ENCODE data around the gene LYPD8.
A peak's percentile ranks its signal among the peaks of the same experiment; 100 is the strongest.
"Not testable (repeated sequence)": the region's sequence is repeated elsewhere in the genome, so short reads cannot be mapped to it uniquely, and the experiment has no call there.

The LYPD8 gene

GRCh38 chr1:248755517-248755916 is at the start of gene LYPD8:
Gene LYPD8, minus strand, starts transcription at chr1:248755759. Its CDS starts 4,678 bp downstream, at chr1:248751081.
- H3K4me1 ChIP-seq (ENCODE audit: low read length) = no peaks in the 10 kb centered on the region
- DNase-seq = no peak
- H3K9me3 ChIP-seq (replicated peaks; ENCODE audit: insufficient read depth, low read length) = no peaks in the 10 kb centered on the region; the same call in 1 of the 2 replicates
- H3K4me2 ChIP-seq (ENCODE audit: low read depth, low read length) = no peak within 1 kb of the TSS
- H3K27ac ChIP-seq (ENCODE audit: low read length) = no peak within 1 kb of the TSS
- no peaks in the 10 kb centered on the region for H3K36me3 ChIP-seq (replicated peaks; ENCODE audit: insufficient read depth, low read length)
- no peaks in the 10 kb centered on the region for H3K79me2 ChIP-seq (ENCODE audit: low read length)
- peaks cover 8% of the 10 kb centered on the region for H3F3A ChIP-seq (ENCODE audit: insufficient read depth, low read length)
- TF ChIP-seq EZH2phosphoT487 (IDR thresholded peaks at IDR 0.05; ENCODE audit: low read length) (no peak), EZH2 (optimal IDR thresholded peaks at IDR 0.05; ENCODE audit: low read depth, low read length) (no peak)
- no peaks in the 10 kb centered on the region for H3K9me2 ChIP-seq (replicated peaks; ENCODE audit: insufficient read depth, low read length)
- H3K27me3 ChIP-seq (replicated peaks; ENCODE audit: insufficient read depth, low read length) = no peaks in the 10 kb centered on the region
- no peak within 1 kb of the TSS for H2AFZ ChIP-seq (ENCODE audit: low read length)
- no peak within 1 kb of the TSS for H3K4me3 ChIP-seq (ENCODE audit: low read length)
- H4K20me1 ChIP-seq (ENCODE audit: insufficient read depth, low read length) = no peaks in the 10 kb centered on the region
- no peak within 1 kb of the TSS for H3K9ac ChIP-seq (ENCODE audit: low read length)

GRCh38 chr1:248804771-248805681 is 49.5 kb upstream of the LYPD8 start:
- peaks cover 25% of the 10 kb centered on the region for H3F3A ChIP-seq (ENCODE audit: insufficient read depth, low read length)
- H3K79me2 ChIP-seq (ENCODE audit: low read length) = no peaks in the 10 kb centered on the region
- no peaks in the 10 kb centered on the region for H3K27me3 ChIP-seq (replicated peaks; ENCODE audit: insufficient read depth, low read length)
- peak overlapping the region; percentile 34 for H3K4me3 ChIP-seq (ENCODE audit: low read length)
- H3K4me1 ChIP-seq (ENCODE audit: low read length) = peaks cover 34% of the 10 kb centered on the region
- no peaks in the 10 kb centered on the region for H3K9me3 ChIP-seq (replicated peaks; ENCODE audit: insufficient read depth, low read length)
- H2AFZ ChIP-seq (ENCODE audit: low read length) = peak overlapping the region; percentile 44
- TF ChIP-seq EZH2phosphoT487 (IDR thresholded peaks at IDR 0.05; ENCODE audit: low read length) (no peak), EZH2 (optimal IDR thresholded peaks at IDR 0.05; ENCODE audit: low read depth, low read length) (no peak), CTCF (IDR thresholded peaks at IDR 0.05; ENCODE audit: low read length) (no peak)
- H3K9me2 ChIP-seq (replicated peaks; ENCODE audit: insufficient read depth, low read length) = no peaks in the 10 kb centered on the region
- H3K4me2 ChIP-seq (ENCODE audit: low read depth, low read length) = peak overlapping the region; percentile 72
- H3K9ac ChIP-seq (ENCODE audit: low read length) = peak overlapping the region; percentile 9; the same call in 1 of the 2 replicates
- peak overlapping the region; percentile 66 for H3K27ac ChIP-seq (ENCODE audit: low read length)
- peak; percentile 68 for DNase-seq
- no peaks in the 10 kb centered on the region for H4K20me1 ChIP-seq (ENCODE audit: insufficient read depth, low read length)
- H3K36me3 ChIP-seq (replicated peaks; ENCODE audit: insufficient read depth, low read length) = no peaks in the 10 kb centered on the region

DNA sequence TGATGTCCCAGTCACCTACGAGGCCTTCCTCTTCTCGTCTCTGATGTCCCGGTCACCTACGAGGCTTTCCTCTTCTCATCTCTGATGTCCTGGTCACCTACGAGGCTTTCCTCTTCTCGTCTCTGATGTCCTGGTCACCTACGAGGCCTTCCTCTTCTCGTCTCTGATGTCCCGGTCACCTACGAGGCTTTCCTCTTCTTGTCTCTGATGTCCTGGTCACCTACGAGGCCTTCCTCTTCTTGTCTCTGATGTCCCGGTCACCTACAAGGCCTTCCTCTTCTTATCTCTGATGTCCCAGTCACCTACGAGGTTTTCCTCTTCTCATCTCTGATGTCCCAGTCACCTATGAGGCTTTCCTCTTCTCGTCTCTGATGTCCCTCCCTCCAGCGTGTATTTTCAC is 47.9 kb upstream of the LYPD8 start:
- H3K9ac ChIP-seq (ENCODE audit: low read length); H2AFZ ChIP-seq (ENCODE audit: low read length); H3K36me3 ChIP-seq (replicated peaks; ENCODE audit: insufficient read depth, low read length); H3K9me3 ChIP-seq (replicated peaks; ENCODE audit: insufficient read depth, low read length); H3K9me2 ChIP-seq (replicated peaks; ENCODE audit: insufficient read depth, low read length); H3K4me2 ChIP-seq (ENCODE audit: low read depth, low read length); H3K4me3 ChIP-seq (ENCODE audit: low read length); DNase-seq; H3K27ac ChIP-seq (ENCODE audit: low read length); H3K27me3 ChIP-seq (replicated peaks; ENCODE audit: insufficient read depth, low read length); H3K79me2 ChIP-seq (ENCODE audit: low read length); H4K20me1 ChIP-seq (ENCODE audit: insufficient read depth, low read length): not testable (repeated sequence)
- H3F3A ChIP-seq (ENCODE audit: insufficient read depth, low read length) = peaks cover 22% of the 10 kb centered on the region
- peaks cover 34% of the 10 kb centered on the region for H3K4me1 ChIP-seq (ENCODE audit: low read length)

DNA sequence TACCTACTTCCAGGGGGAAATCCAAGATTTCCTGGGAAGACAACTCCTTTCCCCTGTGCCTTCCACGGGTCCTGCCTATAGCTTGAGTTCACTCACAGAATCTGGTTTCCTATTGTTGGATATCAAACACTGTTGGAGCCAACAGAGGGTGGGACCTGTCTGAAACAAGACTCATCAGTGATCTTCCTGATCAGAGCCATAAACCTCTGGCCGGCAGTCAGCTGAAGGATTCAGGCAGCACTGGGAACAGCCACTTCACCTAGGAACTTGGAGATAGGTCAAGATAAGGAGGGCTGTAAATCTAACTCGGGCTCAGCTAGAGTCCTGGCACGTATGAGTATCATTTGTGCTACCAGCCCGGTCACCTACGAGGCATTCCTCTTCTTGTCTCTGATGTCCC is 46.9 kb upstream of the LYPD8 start:
- H3K79me2 ChIP-seq (ENCODE audit: low read length) = no peaks in the 10 kb centered on the region
- H3K9me3 ChIP-seq (replicated peaks; ENCODE audit: insufficient read depth, low read length) = no peaks in the 10 kb centered on the region
- TF ChIP-seq EZH2 (optimal IDR thresholded peaks at IDR 0.05; ENCODE audit: low read depth, low read length) (no peak), CTCF (IDR thresholded peaks at IDR 0.05; ENCODE audit: low read length) (no peak), EZH2phosphoT487 (IDR thresholded peaks at IDR 0.05; ENCODE audit: low read length) (no peak)
- H4K20me1 ChIP-seq (ENCODE audit: insufficient read depth, low read length) = no peaks in the 10 kb centered on the region
- no peak overlapping the region for H3K9ac ChIP-seq (ENCODE audit: low read length)
- H3K4me1 ChIP-seq (ENCODE audit: low read length) = peaks cover 34% of the 10 kb centered on the region
- no peak overlapping the region for H3K4me2 ChIP-seq (ENCODE audit: low read depth, low read length)
- H3K27me3 ChIP-seq (replicated peaks; ENCODE audit: insufficient read depth, low read length) = no peaks in the 10 kb centered on the region
- no peaks in the 10 kb centered on the region for H3K9me2 ChIP-seq (replicated peaks; ENCODE audit: insufficient read depth, low read length)
- no peak for DNase-seq
- no peak overlapping the region for H2AFZ ChIP-seq (ENCODE audit: low read length)
- no peaks in the 10 kb centered on the region for H3K36me3 ChIP-seq (replicated peaks; ENCODE audit: insufficient read depth, low read length)
- H3F3A ChIP-seq (ENCODE audit: insufficient read depth, low read length) = peaks cover 22% of the 10 kb centered on the region
- no peak overlapping the region for H3K27ac ChIP-seq (ENCODE audit: low read length)
- no peak overlapping the region for H3K4me3 ChIP-seq (ENCODE audit: low read length)
